Left lung (tissue), 10 donors: ENCODE results near the gene HHAT. TPM values are rescaled to one million over a fixed set of nuclear protein-coding genes. Genes with fewer than 3 reads are reported as not detected.

ENCODE experiments used
- ATAC-seq: fragments of 200-7000 bp; cut with Tn5 transposase; one replicate; pipeline ENCODE4 v1.9.1; 2020; ENCODE audit warnings: moderate library complexity
- DNase-seq, 4 donors: peaks; one replicate each; pipeline ENCODE4 v3.0.0-alpha.2; 2013 to 2020
- H3K27ac ChIP-seq, 2 donors: fragments of 200-600 bp; sonication (generic) in 1 of 2; one replicate each; pipeline versions ENCODE4 v1.5.0 to v1.8.0; 2020 to 2021
- H3K27me3 ChIP-seq, 2 donors: fragments of 200-600 bp; sonication (generic) in 1 of 2; one replicate each; pipeline versions ENCODE4 v1.5.0 to v1.8.0; 2020 to 2021
- H3K36me3 ChIP-seq, 2 donors: fragments of 200-600 bp; sonication (generic) in 1 of 2; one replicate each; pipeline versions ENCODE4 v1.5.0 to v1.8.0; 2020 to 2021
- H3K4me1 ChIP-seq, 2 donors: fragments of 200-600 bp; one replicate each; pipeline ENCODE4 v1.8.0; 2021
- H3K4me3 ChIP-seq, 2 donors: fragments of 200-600 bp; sonication (generic) in 1 of 2; one replicate each; pipeline versions ENCODE4 v1.5.0 to v1.8.0; 2020 to 2021; ENCODE audit warnings: mild to moderate bottlenecking in 1 of 2
- H3K9me3 ChIP-seq, 2 donors: fragments of 200-600 bp; sonication (generic) in 1 of 2; one replicate each; pipeline versions ENCODE4 v1.5.0 to v1.8.0; 2020 to 2021
- CTCF ChIP-seq, 2 donors: fragments of 200-600 bp; sonication (generic) in 1 of 2; IDR thresholded peaks; one replicate each; pipeline versions ENCODE4 v1.5.0 to v1.8.0; 2021; ENCODE audit warnings: antibody characterized with exemption in 2 of 2
- intact Hi-C, 2 donors: fragments of 100-400 bp; cut with DNase I; formaldehyde crosslinking; loops; one replicate each; pipeline versions ENCODE4 v1.11.2 to v1.14.2; 2022
- polyA plus RNA-seq, 6 donors: library from polyadenylated mRNA; unstranded; fragments of 120-200 nt; gene quantifications; one replicate each; pipeline ENCODE4 v1.2.1, GENCODE V29; 2013; ENCODE audit not compliant: insufficient read length in 6 of 6
- total RNA-seq, 2 donors: library from RNA; stranded (reverse); fragmentation: NEBNext Ultra II Directional; extraction: Animal tissue kit (Norgen Biotek cat#: 25700); gene quantifications; one replicate each; pipeline ENCODE4 v1.2.1, GENCODE V29; 2021
- donor health status: DM: no; HTN: yes; CAD: no.
- donor health status: DM: no; HTN: no; CAD: no.

Gene HHAT
- total and polyA plus RNA-seq, 8 donors = 3.4 to 12.3 (median 10.8) TPM

- DNase-seq = no peak
- Histone ChIP-seq H3K4me1 (no peaks in the 10 kb centered on the region), H3K27ac (no peak overlapping the region), H3K4me3 (no peak overlapping the region), H3K9me3 (no peaks in the 10 kb centered on the region), H3K36me3 (no peaks in the 10 kb centered on the region), H3K27me3 (no peaks in the 10 kb centered on the region)
- ATAC-seq = no peak
- intact Hi-C loops = no loop called here
- no peak for TF ChIP-seq CTCF (IDR thresholded peaks at IDR 0.05)
Measured at GRCh38 chr1:210608767-210609166, 280.1 kb downstream of the HHAT start.

GRCh38 chr1:210616356-210616755 is 287.7 kb downstream of the HHAT start:
- Histone ChIP-seq H3K9me3 (no peaks in the 10 kb centered on the region), H3K4me3 (no peak overlapping the region), H3K27me3 (no peaks in the 10 kb centered on the region), H3K4me1 (no peaks in the 10 kb centered on the region), H3K27ac (no peak overlapping the region), H3K36me3 (no peaks in the 10 kb centered on the region)
- no peak for DNase-seq
- intact Hi-C loops = no loop called here
- ATAC-seq = no peak
- TF ChIP-seq CTCF (IDR thresholded peaks at IDR 0.05) = no peak

GRCh38 chr1:210617293-210617692 is 288.6 kb downstream of the HHAT start:
- DNase-seq (no peak), ATAC-seq (peak; percentile 39)
- Histone ChIP-seq H3K27ac (no peak overlapping the region), H3K4me3 (no peak overlapping the region), H3K9me3 (no peaks in the 10 kb centered on the region), H3K36me3 (no peaks in the 10 kb centered on the region), H3K27me3 (no peaks in the 10 kb centered on the region), H3K4me1 (no peaks in the 10 kb centered on the region)
- TF ChIP-seq CTCF (IDR thresholded peaks at IDR 0.05) = no peak
- intact Hi-C loops = no loop called here

- TF ChIP-seq CTCF (IDR thresholded peaks at IDR 0.05) = no peak
- Histone ChIP-seq H3K36me3 (no peaks in the 10 kb centered on the region), H3K4me3 (no peak overlapping the region), H3K27me3 (no peaks in the 10 kb centered on the region), H3K4me1 (no peaks in the 10 kb centered on the region), H3K9me3 (no peaks in the 10 kb centered on the region), H3K27ac (no peak overlapping the region)
- DNase-seq = no peak
- no peak for ATAC-seq
- intact Hi-C loops = no loop called here
Measured at GRCh38 chr1:210618369-210618768, 289.7 kb downstream of the HHAT start.

- Histone ChIP-seq H3K9me3 (no peaks in the 10 kb centered on the region), H3K27ac (no peak overlapping the region), H3K27me3 (no peaks in the 10 kb centered on the region), H3K36me3 (no peaks in the 10 kb centered on the region), H3K4me3 (no peak overlapping the region), H3K4me1 (no peaks in the 10 kb centered on the region)
- DNase-seq (no peak), ATAC-seq (no peak)
- intact Hi-C loops = no loop called here
- TF ChIP-seq CTCF (IDR thresholded peaks at IDR 0.05) = no peak
Measured at GRCh38 chr1:210620867-210621488, 292.3 kb downstream of the HHAT start.
